ENCODE measurements around the gene TAOK2. TPM values are rescaled to one million over a fixed set of nuclear protein-coding genes. Genes with fewer than 3 reads are reported as not detected.
A peak's percentile ranks its signal among the peaks of the same experiment; 100 is the strongest.

The TAOK2 gene
- total and polyA plus RNA-seq, 2 of the 13 experiments (the other 11 are each of a cell fraction or from before 2014, with no cell fraction given) = 17.4 to 43.2 TPM

DNA sequence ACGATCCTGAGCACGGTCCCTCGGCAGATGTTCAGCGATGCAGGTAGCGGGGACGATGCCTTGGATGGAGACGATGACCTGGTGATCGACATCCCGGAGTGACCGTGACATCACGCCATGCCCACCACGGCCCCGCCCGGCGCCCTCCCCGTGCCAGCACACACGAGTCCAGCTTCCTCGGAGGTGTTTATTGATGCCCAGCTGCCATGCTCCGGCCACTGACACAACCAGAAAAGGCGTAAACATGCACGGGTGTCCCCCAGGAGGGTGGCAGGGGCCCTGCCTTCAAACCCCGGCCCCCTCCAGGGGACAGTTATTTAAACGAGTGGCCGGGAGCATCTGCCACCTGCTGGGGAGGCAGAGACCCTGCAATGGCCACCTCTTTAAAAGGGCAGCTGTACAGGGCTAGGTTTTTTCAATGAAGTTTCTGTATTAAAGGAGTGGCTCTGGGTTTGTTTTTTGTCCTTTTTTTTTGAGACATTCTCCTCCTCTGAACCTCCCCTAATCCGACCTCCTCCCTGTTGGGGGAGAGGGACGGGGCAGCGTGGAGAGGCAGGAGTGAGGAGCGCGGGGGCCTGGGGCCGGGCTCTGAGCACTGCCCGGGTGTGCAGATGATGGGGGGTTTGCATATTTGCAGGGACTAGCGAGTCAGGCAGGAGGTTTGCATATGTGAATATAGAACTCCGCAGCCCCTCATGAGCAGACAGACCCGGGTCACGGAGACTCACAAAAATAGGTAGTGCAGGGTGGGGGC is 31.9 kb downstream of the TAOK2 start (continued):
- TF ChIP-seq PREB (CRISPR knock-in tag; IDR thresholded peaks at IDR 0.05) (no peak), ZNF44 (CRISPR knock-in tag; IDR thresholded peaks at IDR 0.05) (0 out of 2 replicates have a peak, but pooled peaks have one; percentile 21), ZSCAN21 (CRISPR knock-in tag; IDR thresholded peaks at IDR 0.05; ENCODE audit: borderline replicate concordance) (no peak), ZNF382 (CRISPR knock-in tag; IDR thresholded peaks at IDR 0.05; ENCODE audit: borderline replicate concordance) (no peak), ZNF20 (CRISPR knock-in tag; IDR thresholded peaks at IDR 0.05) (no peak), ISX (CRISPR knock-in tag; conservative IDR thresholded peaks at IDR 0.05) (0 out of 2 replicates have a peak, but pooled peaks have one; percentile 25), REL (CRISPR knock-in tag; conservative IDR thresholded peaks at IDR 0.05) (0 out of 2 replicates have a peak, but pooled peaks have one; percentile 38), MED8 (CRISPR knock-in tag; IDR thresholded peaks at IDR 0.05; ENCODE audit: insufficient replicate concordance) (no peak), MIXL1 (CRISPR knock-in tag; IDR thresholded peaks at IDR 0.05) (0 out of 2 replicates have a peak, but pooled peaks have one; percentile 29), ZNF740 (CRISPR knock-in tag; IDR thresholded peaks at IDR 0.05) (0 out of 2 replicates have a peak, but pooled peaks have one; percentile 27), HBP1 (CRISPR knock-in tag; IDR thresholded peaks at IDR 0.05; ENCODE audit: low read depth) (no peak), KLF9 (CRISPR knock-in tag; IDR thresholded peaks at IDR 0.05; ENCODE audit: low read depth) (no peak), ZNF235 (CRISPR knock-in tag; IDR thresholded peaks at IDR 0.05; ENCODE audit: borderline replicate concordance) (no peak), ARID2 (CRISPR knock-in tag; IDR thresholded peaks at IDR 0.05; ENCODE audit: borderline replicate concordance) (no peak), XRCC5 (optimal IDR thresholded peaks at IDR 0.05; ENCODE audit: low read length) (peak; percentile 85), ISL2 (CRISPR knock-in tag; IDR thresholded peaks at IDR 0.05) (0 out of 2 replicates have a peak, but pooled peaks have one; percentile 33)
- TF ChIP-seq, protein P1, sequence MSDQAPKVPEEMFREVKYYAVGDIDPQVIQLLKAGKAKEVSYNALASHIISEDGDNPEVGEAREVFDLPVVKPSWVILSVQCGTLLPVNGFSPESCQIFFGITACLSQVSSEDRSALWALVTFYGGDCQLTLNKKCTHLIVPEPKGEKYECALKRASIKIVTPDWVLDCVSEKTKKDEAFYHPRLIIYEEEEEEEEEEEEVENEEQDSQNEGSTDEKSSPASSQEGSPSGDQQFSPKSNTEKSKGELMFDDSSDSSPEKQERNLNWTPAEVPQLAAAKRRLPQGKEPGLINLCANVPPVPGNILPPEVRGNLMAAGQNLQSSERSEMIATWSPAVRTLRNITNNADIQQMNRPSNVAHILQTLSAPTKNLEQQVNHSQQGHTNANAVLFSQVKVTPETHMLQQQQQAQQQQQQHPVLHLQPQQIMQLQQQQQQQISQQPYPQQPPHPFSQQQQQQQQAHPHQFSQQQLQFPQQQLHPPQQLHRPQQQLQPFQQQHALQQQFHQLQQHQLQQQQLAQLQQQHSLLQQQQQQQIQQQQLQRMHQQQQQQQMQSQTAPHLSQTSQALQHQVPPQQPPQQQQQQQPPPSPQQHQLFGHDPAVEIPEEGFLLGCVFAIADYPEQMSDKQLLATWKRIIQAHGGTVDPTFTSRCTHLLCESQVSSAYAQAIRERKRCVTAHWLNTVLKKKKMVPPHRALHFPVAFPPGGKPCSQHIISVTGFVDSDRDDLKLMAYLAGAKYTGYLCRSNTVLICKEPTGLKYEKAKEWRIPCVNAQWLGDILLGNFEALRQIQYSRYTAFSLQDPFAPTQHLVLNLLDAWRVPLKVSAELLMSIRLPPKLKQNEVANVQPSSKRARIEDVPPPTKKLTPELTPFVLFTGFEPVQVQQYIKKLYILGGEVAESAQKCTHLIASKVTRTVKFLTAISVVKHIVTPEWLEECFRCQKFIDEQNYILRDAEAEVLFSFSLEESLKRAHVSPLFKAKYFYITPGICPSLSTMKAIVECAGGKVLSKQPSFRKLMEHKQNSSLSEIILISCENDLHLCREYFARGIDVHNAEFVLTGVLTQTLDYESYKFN (CRISPR knock-in tag; conservative IDR thresholded peaks at IDR 0.05) = 0 out of 2 replicates have a peak, but pooled peaks have one; percentile 12
- TF ChIP-seq, protein P2, sequence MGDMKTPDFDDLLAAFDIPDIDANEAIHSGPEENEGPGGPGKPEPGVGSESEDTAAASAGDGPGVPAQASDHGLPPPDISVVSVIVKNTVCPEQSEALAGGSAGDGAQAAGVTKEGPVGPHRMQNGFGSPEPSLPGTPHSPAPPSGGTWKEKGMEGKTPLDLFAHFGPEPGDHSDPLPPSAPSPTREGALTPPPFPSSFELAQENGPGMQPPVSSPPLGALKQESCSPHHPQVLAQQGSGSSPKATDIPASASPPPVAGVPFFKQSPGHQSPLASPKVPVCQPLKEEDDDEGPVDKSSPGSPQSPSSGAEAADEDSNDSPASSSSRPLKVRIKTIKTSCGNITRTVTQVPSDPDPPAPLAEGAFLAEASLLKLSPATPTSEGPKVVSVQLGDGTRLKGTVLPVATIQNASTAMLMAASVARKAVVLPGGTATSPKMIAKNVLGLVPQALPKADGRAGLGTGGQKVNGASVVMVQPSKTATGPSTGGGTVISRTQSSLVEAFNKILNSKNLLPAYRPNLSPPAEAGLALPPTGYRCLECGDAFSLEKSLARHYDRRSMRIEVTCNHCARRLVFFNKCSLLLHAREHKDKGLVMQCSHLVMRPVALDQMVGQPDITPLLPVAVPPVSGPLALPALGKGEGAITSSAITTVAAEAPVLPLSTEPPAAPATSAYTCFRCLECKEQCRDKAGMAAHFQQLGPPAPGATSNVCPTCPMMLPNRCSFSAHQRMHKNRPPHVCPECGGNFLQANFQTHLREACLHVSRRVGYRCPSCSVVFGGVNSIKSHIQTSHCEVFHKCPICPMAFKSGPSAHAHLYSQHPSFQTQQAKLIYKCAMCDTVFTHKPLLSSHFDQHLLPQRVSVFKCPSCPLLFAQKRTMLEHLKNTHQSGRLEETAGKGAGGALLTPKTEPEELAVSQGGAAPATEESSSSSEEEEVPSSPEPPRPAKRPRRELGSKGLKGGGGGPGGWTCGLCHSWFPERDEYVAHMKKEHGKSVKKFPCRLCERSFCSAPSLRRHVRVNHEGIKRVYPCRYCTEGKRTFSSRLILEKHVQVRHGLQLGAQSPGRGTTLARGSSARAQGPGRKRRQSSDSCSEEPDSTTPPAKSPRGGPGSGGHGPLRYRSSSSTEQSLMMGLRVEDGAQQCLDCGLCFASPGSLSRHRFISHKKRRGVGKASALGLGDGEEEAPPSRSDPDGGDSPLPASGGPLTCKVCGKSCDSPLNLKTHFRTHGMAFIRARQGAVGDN (CRISPR knock-in tag; IDR thresholded peaks at IDR 0.05) = peak; percentile 33; the same call in 1 of the 2 replicates

All from HepG2 (cell line).